Measurements from ENCODE around the gene REEP3. TPM values are rescaled to one million over a fixed set of nuclear protein-coding genes. Genes with fewer than 3 reads are reported as not detected.

REEP3 gene
- total RNA-seq, 1 experiment from 2014 or later: 135 TPM

DNA sequence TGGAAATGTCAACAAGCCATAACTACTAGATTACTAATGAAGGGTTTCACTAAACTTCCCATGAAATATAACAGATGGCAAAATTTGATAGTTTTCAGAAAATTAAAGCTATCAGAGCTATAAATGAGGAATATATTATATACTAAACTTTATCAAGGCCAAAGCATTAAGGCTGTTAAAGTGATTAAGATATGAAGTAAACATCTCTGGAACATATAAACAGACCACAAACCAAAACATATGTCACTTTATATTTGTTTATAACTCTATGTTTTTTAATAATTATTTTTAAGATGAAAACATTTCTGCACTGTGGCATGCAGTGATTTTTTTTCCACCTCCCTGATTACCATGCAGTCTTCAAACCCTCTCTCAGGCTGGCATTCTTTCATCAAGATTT lies 120.2 kb downstream of the REEP3 start:
- no peaks in the 10 kb centered on the region for H3K9me3 ChIP-seq (ENCODE audit: control insufficient read depth, insufficient read depth, low read depth, low read length)
- ChIA-PET CTCF (no interaction called here), POLR2A (no interaction called here)
- in situ Hi-C loops (cut with HindIII; ENCODE audit: low pct_unique_long_range_greater_than_20kb, low sequenced_read_pairs): no loop called here
- no peak overlapping the region for H3K4me3 ChIP-seq (ENCODE audit: low read depth in 2 of 2, low read length in 2 of 2)
- no peak for TF ChIP-seq REST (IDR thresholded peaks at IDR 0.05; ENCODE audit: insufficient read depth in 1 of 2, low read depth in 2 of 2, low read length in 1 of 2)
- TF ChIP-seq POLR2AphosphoS5 (IDR thresholded peaks at IDR 0.05; ENCODE audit: low read depth, low read length): no peak
- no peak for TF ChIP-seq TCF7L2 (IDR thresholded peaks at IDR 0.05; ENCODE audit: low read depth, low read length)
- TF ChIP-seq, protein P1, sequence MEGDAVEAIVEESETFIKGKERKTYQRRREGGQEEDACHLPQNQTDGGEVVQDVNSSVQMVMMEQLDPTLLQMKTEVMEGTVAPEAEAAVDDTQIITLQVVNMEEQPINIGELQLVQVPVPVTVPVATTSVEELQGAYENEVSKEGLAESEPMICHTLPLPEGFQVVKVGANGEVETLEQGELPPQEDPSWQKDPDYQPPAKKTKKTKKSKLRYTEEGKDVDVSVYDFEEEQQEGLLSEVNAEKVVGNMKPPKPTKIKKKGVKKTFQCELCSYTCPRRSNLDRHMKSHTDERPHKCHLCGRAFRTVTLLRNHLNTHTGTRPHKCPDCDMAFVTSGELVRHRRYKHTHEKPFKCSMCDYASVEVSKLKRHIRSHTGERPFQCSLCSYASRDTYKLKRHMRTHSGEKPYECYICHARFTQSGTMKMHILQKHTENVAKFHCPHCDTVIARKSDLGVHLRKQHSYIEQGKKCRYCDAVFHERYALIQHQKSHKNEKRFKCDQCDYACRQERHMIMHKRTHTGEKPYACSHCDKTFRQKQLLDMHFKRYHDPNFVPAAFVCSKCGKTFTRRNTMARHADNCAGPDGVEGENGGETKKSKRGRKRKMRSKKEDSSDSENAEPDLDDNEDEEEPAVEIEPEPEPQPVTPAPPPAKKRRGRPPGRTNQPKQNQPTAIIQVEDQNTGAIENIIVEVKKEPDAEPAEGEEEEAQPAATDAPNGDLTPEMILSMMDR (IDR thresholded peaks at IDR 0.05): no peak
- no peak for TF ChIP-seq SIN3A (IDR thresholded peaks at IDR 0.05; ENCODE audit: borderline replicate concordance, insufficient read depth, low read depth, low read length)
- no peaks in the 10 kb centered on the region for H3K4me1 ChIP-seq (ENCODE audit: control insufficient read depth, insufficient read depth, low read length)
- H3K36me3 ChIP-seq (ENCODE audit: control insufficient read depth, insufficient read depth, low read length): no peaks in the 10 kb centered on the region
- no peak overlapping the region for H3K27ac ChIP-seq (ENCODE audit: low read length)
- H3K27me3 ChIP-seq (ENCODE audit: control insufficient read depth, insufficient read depth, low read length): no peaks in the 10 kb centered on the region
- intact Hi-C loops (cut with micrococcal nuclease; ENCODE audit: unreplicated experiment): no loop called here
- ATAC-seq (no peak), DNase-seq (ENCODE audit: low read depth, low spot score) (no peak)
- no TSS peak for BruUV-seq (replicated peaks)

GRCh38 chr10:63641799-63642198 lies 120.6 kb downstream of the REEP3 start:
- no peak for ATAC-seq
- in situ Hi-C loops (cut with HindIII; ENCODE audit: low pct_unique_long_range_greater_than_20kb, low sequenced_read_pairs): no loop called here
- no peaks in the 10 kb centered on the region for H3K4me1 ChIP-seq (ENCODE audit: control insufficient read depth, insufficient read depth, low read length)
- no peak overlapping the region for H3K4me3 ChIP-seq (ENCODE audit: low read depth in 2 of 2, low read length in 2 of 2)
- no peaks in the 10 kb centered on the region for H3K27me3 ChIP-seq (ENCODE audit: control insufficient read depth, insufficient read depth, low read length)
- ChIA-PET CTCF (interaction anchor here (0.7 kb wide), 1 partner anchor 80 kb away, joined by 3 read pairs; no protein-coding TSS in a partner anchor), POLR2A (no interaction called here)
- no peaks in the 10 kb centered on the region for H3K9me3 ChIP-seq (ENCODE audit: control insufficient read depth, insufficient read depth, low read depth, low read length)
- no peak overlapping the region for H3K27ac ChIP-seq (ENCODE audit: low read length)
- H3K36me3 ChIP-seq (ENCODE audit: control insufficient read depth, insufficient read depth, low read length): no peaks in the 10 kb centered on the region
- DNase-seq (ENCODE audit: low read depth, low spot score): no peak
- no TSS peak for BruUV-seq (replicated peaks)
- no peak for TF ChIP-seq TCF7L2 (IDR thresholded peaks at IDR 0.05; ENCODE audit: low read depth, low read length)
- no peak for TF ChIP-seq REST (IDR thresholded peaks at IDR 0.05; ENCODE audit: insufficient read depth in 1 of 2, low read depth in 2 of 2, low read length in 1 of 2)
- no peak for TF ChIP-seq SIN3A (IDR thresholded peaks at IDR 0.05; ENCODE audit: borderline replicate concordance, insufficient read depth, low read depth, low read length)
- TF ChIP-seq POLR2AphosphoS5 (IDR thresholded peaks at IDR 0.05; ENCODE audit: low read depth, low read length): no peak
- TF ChIP-seq, protein P1 (IDR thresholded peaks at IDR 0.05): no peak
- intact Hi-C loops (cut with micrococcal nuclease; ENCODE audit: unreplicated experiment): no loop called here
